ENCODE measurements around the gene GTPBP3. TPM values are rescaled to one million over a fixed set of nuclear protein-coding genes. Genes with fewer than 3 reads are reported as not detected.

Gene GTPBP3
- polyA plus RNA-seq, 1 donor: 11.9 TPM

DNA sequence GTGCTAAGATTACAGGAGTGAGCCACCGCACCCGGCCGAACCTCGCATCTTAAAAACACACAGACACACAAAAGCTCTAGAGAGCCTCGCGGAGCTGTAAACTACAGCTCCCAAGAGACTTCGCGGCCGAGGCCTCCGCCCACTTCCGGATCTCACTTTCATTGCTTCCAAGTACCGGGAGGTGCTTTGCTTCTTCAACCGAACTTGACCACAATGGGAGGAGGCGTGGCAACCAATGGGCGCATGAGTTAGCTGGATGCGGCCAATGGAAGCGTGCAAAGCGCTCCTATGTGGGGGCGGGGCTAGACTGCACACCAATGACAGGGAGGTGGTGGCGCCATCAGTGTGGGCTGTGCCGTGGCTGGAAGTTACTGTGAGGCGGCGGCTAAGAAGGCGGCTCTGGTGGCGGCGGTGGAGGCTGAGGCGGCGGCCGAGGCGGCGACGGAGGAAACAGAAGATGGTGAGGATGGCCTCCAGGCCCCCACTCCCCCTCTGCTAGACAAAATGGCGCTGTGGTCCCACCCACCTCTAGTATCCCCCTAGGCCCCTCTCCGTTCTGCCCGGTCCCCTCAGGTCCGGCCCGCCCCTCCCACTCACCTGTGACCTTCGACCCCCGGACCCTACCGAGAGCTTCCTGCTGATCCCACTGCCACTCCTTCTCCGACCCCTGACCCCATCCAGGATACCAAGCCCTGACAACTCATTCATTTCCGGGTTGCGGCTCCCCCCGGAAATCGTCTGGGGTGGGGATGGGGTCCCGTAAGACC is 28.0 kb upstream of the GTPBP3 start, which contains the start of gene DDA1:
DDA1 (plus strand) TSS at position 366 of the 767 bp plus-strand sequence; CDS start at position 458, 92 bp downstream.
- DNase-seq (ENCODE audit: low read depth): peak; percentile 99

DNA sequence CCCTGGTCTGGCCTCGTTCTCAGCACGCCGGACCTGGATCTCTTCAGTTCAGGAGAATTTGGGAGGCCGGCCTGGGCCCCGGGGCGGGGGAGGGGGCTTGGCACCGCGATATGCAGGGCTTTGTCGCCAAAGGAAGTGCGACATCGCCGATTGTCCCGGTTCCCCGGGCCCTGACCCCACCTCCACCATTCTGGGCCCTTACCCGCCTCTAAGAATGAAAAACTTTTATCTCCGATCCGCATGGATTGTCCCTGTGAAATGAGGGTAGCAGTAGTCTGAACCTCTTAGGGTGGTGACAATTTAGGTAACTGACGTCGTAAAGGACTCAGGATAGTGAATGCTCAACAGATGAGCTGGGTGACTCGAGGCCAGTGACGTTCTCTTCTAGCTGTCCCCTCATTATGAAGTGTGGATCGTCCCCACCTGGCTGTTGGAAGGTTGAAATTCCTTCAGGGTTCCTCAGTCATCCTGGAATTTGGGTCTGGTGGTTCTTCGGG is 27.3 kb upstream of the GTPBP3 start:
- DNase-seq (ENCODE audit: low read depth): no peak

DNA sequence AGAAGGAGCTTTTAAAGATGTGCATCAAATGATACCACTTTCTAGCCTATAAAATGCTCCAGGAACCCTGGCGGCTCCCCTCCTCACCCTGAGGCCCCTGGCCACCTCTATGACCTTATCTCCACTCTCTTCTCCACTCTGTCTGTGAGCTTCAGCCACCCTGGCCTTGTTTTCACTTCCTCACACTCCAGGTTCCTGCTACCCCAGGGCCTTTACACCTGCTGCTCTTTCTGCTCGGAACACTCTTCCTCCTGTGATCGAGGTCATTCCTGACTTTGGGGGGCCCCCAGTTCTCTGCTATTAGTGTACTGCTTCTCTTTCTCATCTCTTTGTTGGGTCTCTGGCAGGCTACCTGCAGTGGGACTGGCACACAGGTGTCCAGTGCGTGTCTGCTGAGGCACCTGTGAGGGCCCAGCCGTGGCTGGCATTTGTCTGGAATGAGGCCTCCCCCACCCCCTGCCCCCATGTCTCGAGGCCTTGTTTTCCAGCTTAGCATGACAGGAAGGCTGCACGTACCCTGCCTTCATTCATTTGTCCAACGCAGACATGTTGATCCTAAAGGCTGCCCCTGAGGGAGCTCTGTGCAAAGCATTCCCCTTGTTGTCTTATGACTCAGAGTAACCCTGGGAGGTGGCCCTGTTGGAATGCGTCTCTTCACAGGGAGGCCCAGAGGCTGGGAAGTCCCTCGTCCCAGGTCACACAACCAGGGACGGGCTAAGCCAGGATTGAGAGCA is 25.7 kb upstream of the GTPBP3 start:
- no peak for DNase-seq (ENCODE audit: low read depth)

DNA sequence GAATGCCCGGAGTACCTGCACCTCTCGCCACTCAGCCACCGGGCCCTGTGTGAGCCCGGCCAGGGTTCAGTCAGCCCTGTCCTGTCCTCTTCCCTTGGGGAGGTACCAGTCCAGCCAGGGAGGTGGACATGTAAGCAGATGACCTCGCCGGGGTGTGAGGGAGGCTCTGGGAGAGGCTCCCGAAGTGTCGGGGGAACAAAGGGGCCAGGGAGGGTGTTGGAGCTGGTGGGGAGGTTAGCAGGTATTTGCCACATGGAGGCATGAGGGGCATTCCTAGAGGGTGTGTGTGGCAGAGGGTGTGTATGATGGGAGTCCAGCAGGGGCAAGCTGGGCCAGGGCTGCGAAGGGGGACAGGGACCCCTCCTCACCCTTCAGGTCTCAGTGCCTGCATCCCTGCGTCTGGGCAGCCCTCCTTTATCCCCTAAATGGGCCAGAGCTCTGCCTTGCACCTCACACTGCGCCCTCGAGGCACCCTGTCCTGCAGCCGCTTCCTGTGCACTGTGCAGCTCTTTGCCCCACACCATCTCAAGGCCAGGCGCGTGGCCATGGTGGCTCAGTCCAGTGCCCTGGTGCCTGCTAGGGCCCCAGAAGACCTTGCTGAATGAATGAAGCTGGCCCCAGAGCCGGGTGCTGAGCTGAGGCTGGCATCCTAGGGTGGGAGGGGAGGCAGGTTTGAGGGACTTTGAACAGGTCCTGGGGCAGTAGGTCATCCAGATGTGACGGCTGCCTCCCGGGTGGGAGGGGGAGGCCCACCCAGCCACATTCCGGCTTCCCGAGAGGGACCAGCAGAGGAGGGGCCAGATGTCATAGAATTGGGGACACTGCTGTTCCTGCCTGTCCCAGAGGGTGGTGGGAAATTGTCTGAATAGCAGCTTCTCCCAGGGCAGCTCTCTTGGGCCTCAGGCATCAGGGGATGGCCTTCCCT is 24.9 kb upstream of the GTPBP3 start:
- DNase-seq (ENCODE audit: low read depth): no peak

DNA sequence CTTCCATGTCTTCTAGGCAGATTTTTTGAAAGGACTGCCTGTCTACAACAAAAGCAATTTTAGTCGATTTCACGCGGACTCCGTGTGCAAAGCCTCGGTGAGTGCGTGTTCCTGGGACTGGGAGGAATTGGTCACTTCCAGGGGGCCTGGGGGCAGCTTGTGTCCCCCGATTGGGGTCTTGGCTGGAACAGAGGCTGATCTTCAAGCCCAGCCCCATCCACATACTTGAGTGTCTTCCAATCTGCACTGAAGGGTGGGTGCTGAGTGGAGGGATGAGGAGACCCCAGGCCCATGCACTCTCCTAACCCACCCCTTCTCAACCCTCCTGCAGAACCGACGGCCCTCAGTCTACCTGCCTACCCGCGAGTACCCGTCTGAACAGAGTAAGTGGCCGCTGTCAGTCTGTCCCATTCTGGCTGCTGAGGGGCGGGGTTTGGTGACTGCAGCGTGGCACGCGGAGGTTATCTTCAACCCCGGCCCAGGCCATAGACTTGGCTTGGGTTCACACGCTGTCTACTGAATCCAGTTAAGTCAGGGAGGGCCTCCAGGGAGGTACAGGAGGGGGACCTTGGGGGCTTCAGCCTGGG is 23.3 kb upstream of the GTPBP3 start:
- no peak for DNase-seq (ENCODE audit: low read depth)

DNA sequence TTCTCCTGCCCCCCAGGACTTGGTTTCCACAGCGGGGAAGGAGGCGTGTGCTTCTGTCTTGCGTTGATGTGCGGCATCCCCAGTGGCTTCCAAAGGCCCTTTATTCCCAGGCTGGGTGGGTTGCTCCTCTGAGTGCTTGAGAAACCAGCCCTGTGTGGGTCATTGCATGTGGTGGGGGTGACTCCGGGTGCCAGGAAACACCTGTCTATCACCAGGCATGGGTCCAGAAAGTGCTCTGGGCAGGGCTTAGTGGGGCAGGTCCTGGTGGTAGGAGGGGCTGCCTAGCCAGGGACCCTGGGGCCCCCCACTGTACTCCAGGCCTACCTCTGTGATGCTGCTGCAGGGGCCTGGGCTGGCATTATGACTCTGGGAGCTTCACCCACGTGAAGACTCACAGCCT is 18.4 kb upstream of the GTPBP3 start:
- no peak for DNase-seq (ENCODE audit: low read depth)

DNA sequence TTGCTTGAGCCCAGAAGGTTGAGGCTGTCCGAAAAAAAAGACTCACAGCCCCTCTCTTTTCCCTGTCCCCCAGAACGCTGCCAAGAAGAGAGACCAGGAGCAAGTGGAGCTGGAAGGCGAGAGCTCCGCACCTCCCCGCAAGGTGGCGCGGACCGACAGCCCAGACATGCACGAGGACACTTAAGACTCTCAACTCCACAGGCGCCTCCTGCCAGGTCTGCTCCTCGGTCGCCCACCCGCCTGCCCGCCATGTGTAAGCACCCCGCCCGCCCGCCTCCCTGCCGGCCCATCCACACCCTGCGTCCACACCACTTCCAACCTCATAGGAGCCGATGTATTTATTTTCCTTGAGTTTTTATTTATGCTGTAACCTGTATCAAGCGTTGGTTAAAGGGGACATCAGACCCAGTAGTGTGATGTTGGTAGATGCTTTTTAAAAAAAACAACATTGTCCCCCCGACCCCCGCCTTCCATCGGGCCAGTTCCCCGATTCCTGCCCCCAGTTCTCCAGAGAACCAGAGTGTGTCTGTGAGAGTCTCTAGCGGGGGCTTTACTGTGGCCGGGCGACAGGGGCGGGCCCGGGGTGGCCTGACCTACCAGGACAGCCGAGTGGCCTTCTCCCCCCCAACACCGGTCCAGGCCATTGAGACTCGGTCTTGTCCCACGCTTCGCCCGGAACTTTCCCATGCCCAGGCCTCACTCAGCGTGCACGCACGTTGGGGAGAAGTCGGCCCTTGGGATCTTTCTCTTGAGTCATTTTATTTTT is 17.7 kb upstream of the GTPBP3 start:
- no peak for DNase-seq (ENCODE audit: low read depth)

DNA sequence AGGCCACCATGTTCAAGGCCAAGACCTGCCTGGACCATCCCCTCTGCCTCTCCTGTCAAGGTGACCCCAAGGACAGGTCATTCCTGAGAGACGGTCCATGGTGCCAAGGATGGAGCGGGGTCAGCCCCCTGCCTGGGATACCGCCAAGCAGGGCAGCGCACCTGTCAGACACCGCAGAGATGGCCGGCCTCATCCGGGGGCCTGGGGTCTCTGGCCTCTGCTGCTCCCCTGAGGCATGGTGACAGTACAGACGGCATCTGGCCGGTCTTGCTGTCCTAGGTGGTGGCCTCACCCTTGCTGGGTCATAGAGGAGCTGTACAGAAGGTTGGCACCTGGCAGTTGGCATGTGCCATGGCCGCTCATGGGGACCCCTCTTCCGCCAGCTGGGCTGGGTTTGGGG is 16.9 kb upstream of the GTPBP3 start:
- no peak for DNase-seq (ENCODE audit: low read depth)

DNA sequence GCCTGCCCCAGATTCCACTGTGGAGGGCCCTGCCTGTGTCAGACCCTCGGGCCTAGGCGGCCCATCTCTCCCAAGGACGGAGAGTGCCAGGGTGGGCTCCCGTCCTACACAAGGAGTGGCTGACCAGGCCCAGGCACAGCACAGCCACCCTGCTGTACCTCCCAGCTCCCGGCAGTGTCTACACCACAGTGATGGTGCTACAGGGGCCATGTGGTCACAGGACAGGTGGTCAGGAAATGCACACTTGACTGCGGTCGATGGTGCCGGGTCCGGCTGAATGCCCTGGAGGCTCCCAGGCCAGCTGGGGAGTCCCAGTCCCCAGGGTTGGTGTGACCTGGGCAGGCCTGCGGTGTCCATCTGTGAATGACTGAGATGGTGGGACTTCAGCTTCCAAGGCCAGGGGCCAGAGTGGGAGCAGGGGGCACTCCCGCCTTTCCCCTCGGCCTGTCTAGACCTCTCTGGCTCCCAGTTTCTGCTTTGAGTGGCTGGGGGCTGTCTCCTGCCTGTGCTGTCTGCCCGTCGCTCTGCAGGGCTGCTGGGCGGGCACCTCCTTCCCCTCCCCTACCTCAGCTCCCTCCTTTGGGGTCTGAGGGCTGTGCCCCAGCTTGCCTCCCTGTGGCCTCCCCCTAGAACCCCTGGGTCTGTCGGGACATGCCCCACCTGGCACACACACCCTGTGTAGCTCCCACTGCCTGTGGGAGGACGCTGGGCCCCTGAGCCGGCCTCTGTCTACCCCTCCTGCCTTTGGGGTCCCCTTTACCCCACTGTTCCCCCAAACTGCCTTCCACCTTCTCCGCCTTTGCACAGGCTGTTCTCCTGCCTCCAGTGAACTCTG is 15.5 kb upstream of the GTPBP3 start:
- no peak for DNase-seq (ENCODE audit: low read depth)

DNA sequence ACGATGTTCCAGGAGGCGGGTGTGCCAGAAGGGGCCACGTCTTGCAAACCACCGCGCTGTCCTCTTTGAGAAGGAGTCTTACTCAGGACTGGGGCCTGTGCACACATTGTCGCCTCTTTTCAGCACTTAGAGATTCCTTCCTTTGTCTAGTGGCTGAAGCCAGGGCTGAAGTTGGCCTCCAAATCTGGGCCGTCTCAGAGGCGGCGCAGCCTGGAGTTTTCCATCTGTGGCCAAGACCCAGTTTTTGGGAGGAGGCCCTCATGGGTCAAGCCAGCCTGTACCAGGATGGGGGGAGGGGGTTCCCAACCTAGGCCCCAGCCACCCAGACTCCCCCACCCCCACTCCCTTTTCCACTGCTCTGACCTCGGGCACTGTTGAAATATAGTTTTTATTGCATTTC is 14.5 kb upstream of the GTPBP3 start:
- DNase-seq (ENCODE audit: low read depth): no peak

DNA sequence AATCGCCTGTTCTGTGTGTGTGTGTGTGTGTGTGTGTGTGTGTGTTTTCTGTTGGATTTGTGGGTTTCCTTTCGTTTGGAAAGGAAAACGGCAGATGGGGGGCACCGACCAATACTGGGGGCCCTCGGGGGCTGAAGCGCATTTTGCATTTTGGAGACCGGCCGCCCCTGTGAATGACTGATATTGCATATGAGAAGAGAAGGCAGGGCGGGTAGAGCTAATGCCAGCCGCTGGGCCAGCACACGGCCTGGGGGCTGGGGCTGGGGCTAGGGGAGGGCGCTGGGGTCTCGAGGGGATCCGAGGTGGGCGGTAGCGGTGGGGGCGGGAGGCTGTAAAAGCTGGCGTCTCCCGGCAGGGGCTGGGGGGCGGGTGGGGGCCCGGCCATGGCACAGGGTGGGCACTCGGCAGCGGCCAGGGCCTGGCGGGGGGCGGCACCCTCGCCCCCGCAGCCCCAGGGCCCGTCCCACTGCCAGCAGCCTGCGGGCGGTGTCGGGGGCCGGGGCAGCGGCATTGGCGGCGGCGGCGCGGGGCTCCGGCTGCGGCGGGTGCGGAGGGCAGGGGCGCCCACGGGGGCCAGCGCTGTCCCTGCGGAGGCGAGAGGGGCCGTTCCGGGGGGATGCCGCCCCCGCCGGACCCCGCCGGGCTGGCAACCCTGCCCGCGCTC is 13.9 kb upstream of the GTPBP3 start:
- DNase-seq (ENCODE audit: low read depth): no peak

DNA sequence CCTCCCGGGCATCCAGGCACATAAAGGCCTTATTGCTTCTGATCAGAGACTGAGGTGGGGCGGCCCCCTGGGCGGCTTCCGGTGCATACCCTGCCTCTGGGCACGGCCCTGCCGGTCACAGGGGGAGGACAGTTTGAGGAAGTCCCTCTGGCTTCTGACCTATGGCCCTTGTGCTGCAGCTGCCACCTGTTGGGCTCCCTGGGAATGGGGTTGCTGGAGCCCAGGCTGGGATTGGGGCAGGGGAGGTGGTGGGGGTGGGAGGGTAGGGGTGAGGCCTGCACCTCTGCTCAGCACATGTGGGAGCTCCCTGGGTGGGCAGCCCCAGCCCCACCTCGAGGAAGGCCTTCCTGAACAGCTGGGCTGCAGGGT is 13.4 kb upstream of the GTPBP3 start:
- no peak for DNase-seq (ENCODE audit: low read depth)

DNA sequence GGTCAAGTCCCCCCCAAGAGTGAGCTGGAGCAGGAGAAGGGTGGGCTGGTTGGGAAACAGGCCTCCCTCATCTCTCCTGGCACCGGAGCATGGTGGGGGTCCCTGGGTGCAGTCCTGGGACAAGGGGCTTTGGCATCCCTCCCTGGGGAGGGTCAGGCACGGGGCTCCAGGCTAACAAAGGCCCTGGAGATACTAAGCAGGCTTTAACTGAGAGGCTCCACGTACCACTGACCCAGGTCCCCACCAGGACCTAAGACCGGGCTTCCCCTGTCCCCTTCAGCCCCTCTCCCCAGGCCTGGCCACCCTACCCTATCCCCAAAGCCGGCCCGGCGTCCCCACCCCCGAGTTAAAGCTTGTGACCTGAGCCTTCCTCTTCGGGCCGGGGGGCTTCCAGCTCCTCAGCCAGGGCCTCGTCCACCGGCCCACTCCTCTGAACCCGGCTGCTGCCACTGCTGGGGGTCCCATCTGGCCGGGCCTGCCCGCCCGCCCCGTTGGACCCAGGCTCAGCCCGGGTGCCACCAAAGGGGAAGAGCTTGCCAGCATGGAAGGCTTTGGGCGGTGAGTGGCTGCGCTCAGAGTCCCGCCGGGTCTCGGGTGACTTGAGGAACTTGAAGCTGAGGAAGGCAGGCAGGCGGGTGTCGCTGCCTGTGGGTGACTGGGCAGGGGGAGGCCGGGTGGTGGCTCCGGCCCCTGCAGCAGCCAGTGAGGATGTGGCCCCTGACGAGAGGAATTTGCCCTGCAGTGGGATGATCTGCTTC is 12.8 kb upstream of the GTPBP3 start:
- DNase-seq (ENCODE audit: low read depth): no peak

DNA sequence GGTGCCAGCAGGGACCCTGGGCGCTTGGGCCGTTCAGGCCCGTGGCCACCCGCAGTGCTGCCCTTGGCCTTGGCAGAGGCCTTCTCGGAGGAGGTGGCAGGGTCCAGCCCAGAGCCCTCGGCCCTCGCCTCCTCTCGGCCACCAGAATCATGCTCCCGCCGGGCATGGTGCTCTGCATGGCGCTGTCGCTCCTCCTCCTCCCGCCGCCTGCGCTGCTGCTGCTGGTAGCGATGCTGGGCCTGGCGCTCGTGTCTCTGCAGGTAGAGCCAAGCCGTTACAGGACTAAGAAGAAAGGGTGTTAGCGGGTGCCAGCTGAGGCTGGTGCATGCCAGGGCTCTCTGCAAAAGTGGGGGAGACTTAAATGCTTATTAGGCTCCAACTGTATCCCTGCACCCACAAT is 12.2 kb upstream of the GTPBP3 start:
- no peak for DNase-seq (ENCODE audit: low read depth)

DNA sequence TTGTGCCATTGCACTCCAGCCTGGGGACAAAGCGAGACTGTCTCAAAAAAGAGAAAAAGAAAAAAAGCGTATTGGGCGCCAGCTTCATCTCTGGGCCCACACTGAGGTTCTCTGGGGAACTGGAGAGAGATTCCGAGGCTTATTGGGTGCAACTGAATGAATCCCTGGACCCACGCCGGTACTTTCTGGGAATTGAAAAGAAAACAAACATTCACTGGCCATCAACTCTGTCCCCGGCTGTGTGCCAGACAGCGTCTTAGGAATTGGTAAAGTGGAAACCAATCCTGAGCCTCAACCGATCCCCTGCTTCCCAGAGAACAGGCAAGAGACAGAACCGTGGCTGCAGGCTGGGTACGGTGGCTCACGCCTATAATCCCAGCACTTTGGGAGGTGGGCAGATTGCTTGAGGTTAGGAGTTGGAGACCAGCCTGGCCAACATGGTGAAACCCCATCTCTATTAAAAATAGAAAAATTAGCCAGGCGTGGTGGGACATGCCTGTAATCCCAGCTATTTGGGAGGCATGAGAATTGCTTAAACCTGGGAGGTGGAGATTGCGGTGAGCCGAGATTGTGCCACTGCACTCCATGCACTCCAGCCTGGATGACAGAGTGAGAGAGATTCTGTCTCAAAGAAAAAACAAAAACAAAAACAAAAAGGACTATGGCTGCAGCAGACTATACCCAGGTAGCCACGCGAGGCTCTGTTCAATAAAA is 11.3 kb upstream of the GTPBP3 start:
- no peak for DNase-seq (ENCODE audit: low read depth)

DNA sequence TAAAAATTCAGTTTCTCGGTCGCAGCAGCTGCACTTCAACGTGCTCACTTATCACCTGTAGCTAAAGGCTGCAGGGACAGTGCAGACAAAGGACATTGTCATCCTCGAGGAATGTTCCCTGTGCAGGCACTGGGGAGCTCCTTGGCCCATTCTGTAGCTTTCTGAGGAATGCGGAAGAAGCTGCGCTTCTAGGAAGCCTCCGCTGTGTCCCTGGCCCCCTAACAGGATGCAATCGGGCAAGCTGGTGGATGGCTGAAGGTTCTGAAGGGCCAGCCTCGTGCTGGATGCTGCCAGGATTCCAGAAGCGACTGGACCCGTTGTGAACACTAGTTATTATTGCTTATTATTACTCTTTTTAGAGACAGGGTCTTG is 10.8 kb upstream of the GTPBP3 start:
- DNase-seq (ENCODE audit: low read depth): no peak

DNA sequence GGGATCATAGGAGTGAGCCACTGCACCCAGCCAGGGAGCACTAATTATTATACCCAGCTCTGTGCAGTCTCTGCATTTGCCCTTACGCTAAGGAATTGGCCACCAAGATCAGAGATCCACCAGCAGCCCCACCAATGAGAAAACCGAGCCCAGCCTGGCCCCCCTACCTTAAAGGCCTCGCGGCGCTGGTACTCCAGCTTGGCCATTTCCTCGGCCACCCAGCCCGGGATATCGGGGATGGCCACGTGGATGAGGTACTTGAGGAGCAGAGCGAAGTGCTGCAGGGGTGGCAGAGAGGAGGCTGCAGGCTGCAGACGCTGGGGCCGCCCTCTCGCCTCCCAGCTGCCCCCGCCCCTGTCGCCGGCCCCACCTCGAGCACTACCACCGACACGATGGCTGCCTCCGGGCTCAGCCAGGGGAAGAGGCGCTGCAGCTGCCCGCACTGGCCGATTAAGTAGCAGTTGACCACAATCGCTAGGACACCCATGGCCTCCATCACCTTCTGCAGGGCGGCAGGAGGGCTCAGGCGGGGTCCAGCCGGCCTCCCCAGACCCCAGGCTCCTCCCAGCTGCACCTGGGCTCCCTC is 10.2 kb upstream of the GTPBP3 start:
- DNase-seq (ENCODE audit: low read depth): no peak

Measured in forelimb muscle (tissue), 1 donor.